Astrocyte (in vitro differentiated cells and primary cell): ENCODE data around the gene C15orf61.

ENCODE experiments used
- CTCF ChIP-seq: IDR thresholded peaks from 2 replicates; pipeline ENCODE4 v1.5.1; 2011; ENCODE audit warnings: low read depth, mild to moderate bottlenecking, inconsistent platforms, low read length, moderate library complexity; ENCODE audit not compliant: insufficient read depth
- EZH2 ChIP-seq: IDR thresholded peaks from 2 replicates; pipeline ENCODE4 v1.6.1; 2012; ENCODE audit warnings: mild to moderate bottlenecking, low read length, inconsistent platforms; ENCODE audit not compliant: insufficient read depth

- no peak for TF ChIP-seq CTCF
- no peak for TF ChIP-seq EZH2
Observed at GRCh38 chr15:67510597-67511190, 10.2 kb upstream of the C15orf61 start.
